ENCODE data around the gene PVR. TPM values are rescaled to one million over a fixed set of nuclear protein-coding genes. Genes with fewer than 3 reads are reported as not detected.

The PVR gene
- polyA plus RNA-seq, 1 donor from 2014 or later, result 19.1 TPM

GRCh38 chr19:44702551-44703176 lies 59.0 kb downstream of the PVR start:
- H4K20me1 ChIP-seq (ENCODE audit: insufficient read depth), result no peaks in the 10 kb centered on the region
- H3K9me2 ChIP-seq (ENCODE audit: insufficient read depth, low read length), result no peaks in the 10 kb centered on the region
- H3K9me3 ChIP-seq (ENCODE audit: low read length), result no peaks in the 10 kb centered on the region
- H3K36me3 ChIP-seq (ENCODE audit: insufficient read depth, low read length), result no peaks in the 10 kb centered on the region
- H3K9ac ChIP-seq (ENCODE audit: low read length), result no peak overlapping the region
- no peaks in the 10 kb centered on the region for H3F3A ChIP-seq (ENCODE audit: insufficient read depth, low read length, poor library complexity, severe bottlenecking)
- H3K4me2 ChIP-seq (ENCODE audit: low read length), result no peak overlapping the region
- no peaks in the 10 kb centered on the region for H3K79me2 ChIP-seq (replicated peaks; ENCODE audit: insufficient read depth, low read length)
- no peak for TF ChIP-seq EP300 (conservative IDR thresholded peaks at IDR 0.05; ENCODE audit: poor library complexity, severe bottlenecking)
- no peak for TF ChIP-seq TAF1 (IDR thresholded peaks at IDR 0.05; ENCODE audit: low read depth)
- no peak overlapping the region for H3K4me3 ChIP-seq (ENCODE audit: low read length)
- H3K27me3 ChIP-seq (ENCODE audit: insufficient read depth, low read depth, low read length), result no peaks in the 10 kb centered on the region
- no peak overlapping the region for H3K27ac ChIP-seq (ENCODE audit: low read length)
- H2AFZ ChIP-seq (ENCODE audit: low read depth, low read length), result no peak overlapping the region

DNA sequence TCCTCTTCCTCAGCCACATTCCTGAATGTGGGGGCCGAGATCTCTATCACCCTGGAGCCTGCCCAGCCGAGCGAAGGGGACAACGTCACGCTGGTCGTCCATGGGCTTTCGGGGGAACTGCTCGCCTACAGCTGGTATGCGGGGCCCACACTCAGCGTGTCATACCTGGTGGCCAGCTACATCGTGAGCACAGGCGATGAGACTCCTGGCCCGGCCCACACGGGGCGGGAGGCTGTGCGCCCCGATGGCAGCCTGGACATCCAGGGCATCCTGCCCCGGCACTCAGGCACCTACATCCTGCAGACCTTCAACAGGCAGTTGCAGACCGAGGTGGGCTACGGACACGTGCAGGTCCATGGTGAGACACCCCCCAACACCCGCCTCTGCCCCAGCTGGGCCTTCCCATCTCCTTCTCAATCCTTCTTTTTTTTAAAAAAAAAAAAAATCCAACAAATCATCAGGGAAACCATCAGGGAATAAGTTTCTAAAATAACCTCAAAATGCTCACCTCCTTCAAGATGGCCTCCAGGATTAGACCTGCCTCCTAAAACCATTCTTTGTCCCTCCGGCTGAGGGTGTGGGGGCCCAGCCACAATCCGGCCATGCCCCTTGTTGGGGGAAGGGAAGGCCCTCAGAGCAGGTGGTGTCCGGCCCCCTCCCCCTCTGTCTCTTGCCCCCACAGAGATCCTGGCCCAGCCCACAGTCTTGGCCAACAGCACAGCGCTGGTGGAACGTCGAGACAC lies 59.8 kb downstream of the PVR start:
- TF ChIP-seq, protein P1, sequence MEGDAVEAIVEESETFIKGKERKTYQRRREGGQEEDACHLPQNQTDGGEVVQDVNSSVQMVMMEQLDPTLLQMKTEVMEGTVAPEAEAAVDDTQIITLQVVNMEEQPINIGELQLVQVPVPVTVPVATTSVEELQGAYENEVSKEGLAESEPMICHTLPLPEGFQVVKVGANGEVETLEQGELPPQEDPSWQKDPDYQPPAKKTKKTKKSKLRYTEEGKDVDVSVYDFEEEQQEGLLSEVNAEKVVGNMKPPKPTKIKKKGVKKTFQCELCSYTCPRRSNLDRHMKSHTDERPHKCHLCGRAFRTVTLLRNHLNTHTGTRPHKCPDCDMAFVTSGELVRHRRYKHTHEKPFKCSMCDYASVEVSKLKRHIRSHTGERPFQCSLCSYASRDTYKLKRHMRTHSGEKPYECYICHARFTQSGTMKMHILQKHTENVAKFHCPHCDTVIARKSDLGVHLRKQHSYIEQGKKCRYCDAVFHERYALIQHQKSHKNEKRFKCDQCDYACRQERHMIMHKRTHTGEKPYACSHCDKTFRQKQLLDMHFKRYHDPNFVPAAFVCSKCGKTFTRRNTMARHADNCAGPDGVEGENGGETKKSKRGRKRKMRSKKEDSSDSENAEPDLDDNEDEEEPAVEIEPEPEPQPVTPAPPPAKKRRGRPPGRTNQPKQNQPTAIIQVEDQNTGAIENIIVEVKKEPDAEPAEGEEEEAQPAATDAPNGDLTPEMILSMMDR (IDR thresholded peaks at IDR 0.05; ENCODE audit: poor library complexity, severe bottlenecking), result no peak
- TF ChIP-seq EZH2 (IDR thresholded peaks at IDR 0.05; ENCODE audit: borderline replicate concordance, insufficient read depth, low read length, poor library complexity, severe bottlenecking) (no peak), RAD21 (conservative IDR thresholded peaks at IDR 0.05) (no peak), EP300 (conservative IDR thresholded peaks at IDR 0.05; ENCODE audit: poor library complexity, severe bottlenecking) (no peak), POLR2AphosphoS5 (IDR thresholded peaks at IDR 0.05) (no peak), TAF1 (IDR thresholded peaks at IDR 0.05; ENCODE audit: low read depth) (no peak), MXI1 (conservative IDR thresholded peaks at IDR 0.05; ENCODE audit: poor library complexity, severe bottlenecking) (no peak), SMC3 (conservative IDR thresholded peaks at IDR 0.05; ENCODE audit: poor library complexity) (no peak)
- TF ChIP-seq, protein P2, sequence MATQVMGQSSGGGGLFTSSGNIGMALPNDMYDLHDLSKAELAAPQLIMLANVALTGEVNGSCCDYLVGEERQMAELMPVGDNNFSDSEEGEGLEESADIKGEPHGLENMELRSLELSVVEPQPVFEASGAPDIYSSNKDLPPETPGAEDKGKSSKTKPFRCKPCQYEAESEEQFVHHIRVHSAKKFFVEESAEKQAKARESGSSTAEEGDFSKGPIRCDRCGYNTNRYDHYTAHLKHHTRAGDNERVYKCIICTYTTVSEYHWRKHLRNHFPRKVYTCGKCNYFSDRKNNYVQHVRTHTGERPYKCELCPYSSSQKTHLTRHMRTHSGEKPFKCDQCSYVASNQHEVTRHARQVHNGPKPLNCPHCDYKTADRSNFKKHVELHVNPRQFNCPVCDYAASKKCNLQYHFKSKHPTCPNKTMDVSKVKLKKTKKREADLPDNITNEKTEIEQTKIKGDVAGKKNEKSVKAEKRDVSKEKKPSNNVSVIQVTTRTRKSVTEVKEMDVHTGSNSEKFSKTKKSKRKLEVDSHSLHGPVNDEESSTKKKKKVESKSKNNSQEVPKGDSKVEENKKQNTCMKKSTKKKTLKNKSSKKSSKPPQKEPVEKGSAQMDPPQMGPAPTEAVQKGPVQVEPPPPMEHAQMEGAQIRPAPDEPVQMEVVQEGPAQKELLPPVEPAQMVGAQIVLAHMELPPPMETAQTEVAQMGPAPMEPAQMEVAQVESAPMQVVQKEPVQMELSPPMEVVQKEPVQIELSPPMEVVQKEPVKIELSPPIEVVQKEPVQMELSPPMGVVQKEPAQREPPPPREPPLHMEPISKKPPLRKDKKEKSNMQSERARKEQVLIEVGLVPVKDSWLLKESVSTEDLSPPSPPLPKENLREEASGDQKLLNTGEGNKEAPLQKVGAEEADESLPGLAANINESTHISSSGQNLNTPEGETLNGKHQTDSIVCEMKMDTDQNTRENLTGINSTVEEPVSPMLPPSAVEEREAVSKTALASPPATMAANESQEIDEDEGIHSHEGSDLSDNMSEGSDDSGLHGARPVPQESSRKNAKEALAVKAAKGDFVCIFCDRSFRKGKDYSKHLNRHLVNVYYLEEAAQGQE (IDR thresholded peaks at IDR 0.05; ENCODE audit: borderline replicate concordance), result no peak
- Histone ChIP-seq H3K79me2 (replicated peaks; ENCODE audit: insufficient read depth, low read length) (no peaks in the 10 kb centered on the region), H3K4me3 (ENCODE audit: low read length) (no peak overlapping the region), H3K27me3 (ENCODE audit: insufficient read depth, low read depth, low read length) (no peaks in the 10 kb centered on the region), H3K9ac (ENCODE audit: low read length) (no peak overlapping the region), H4K20me1 (ENCODE audit: insufficient read depth) (no peaks in the 10 kb centered on the region), H3K9me3 (ENCODE audit: low read length) (no peaks in the 10 kb centered on the region), H3F3A (ENCODE audit: insufficient read depth, low read length, poor library complexity, severe bottlenecking) (no peaks in the 10 kb centered on the region), H3K4me2 (ENCODE audit: low read length) (no peak overlapping the region), H2AFZ (ENCODE audit: low read depth, low read length) (no peak overlapping the region), H3K27ac (ENCODE audit: low read length) (no peak overlapping the region), H3K9me2 (ENCODE audit: insufficient read depth, low read length) (no peaks in the 10 kb centered on the region), H3K36me3 (ENCODE audit: insufficient read depth, low read length) (no peaks in the 10 kb centered on the region)

Measured in neural cell (in vitro differentiated cells).